Endodermal cell (in vitro differentiated cells): Measurements from ENCODE around the gene SFXN3. TPM values are rescaled to one million over a fixed set of nuclear protein-coding genes. Genes with fewer than 3 reads are reported as not detected.
A peak's percentile ranks its signal among the peaks of the same experiment; 100 is the strongest.

Experiments used
- DNase-seq: peaks from one replicate; pipeline ENCODE4 v3.0.0-alpha.2; 2017
- H3K27ac ChIP-seq: 2 replicates; pipeline ENCODE4 v1.5.1; 2013; ENCODE audit warnings: mild to moderate bottlenecking, low read depth, low read length, moderate library complexity
- H3K27me3 ChIP-seq: 2 replicates; pipeline ENCODE4 v1.6.1; 2013; ENCODE audit warnings: mild to moderate bottlenecking, low read length, moderate library complexity; ENCODE audit not compliant: insufficient read depth, control insufficient read depth, poor library complexity, severe bottlenecking
- H3K36me3 ChIP-seq: 2 replicates; pipeline ENCODE4 v1.7.0; 2013; ENCODE audit warnings: mild to moderate bottlenecking, low read length, moderate library complexity; ENCODE audit not compliant: control insufficient read depth, insufficient read depth
- H3K4me1 ChIP-seq: one replicate; pipeline ENCODE4 v1.7.0; 2013; ENCODE audit warnings: low read length; ENCODE audit not compliant: control insufficient read depth, insufficient read depth
- H3K4me3 ChIP-seq: 2 replicates; pipeline ENCODE4 v1.5.1; 2013; ENCODE audit warnings: mild to moderate bottlenecking, low read length, moderate library complexity
- H3K9ac ChIP-seq: 2 replicates; pipeline ENCODE4 v1.6.1; 2013; ENCODE audit warnings: mild to moderate bottlenecking, low read length, moderate library complexity; ENCODE audit not compliant: poor library complexity, severe bottlenecking; ENCODE audit errors: extremely low read depth
- H3K9me3 ChIP-seq: 2 replicates; pipeline ENCODE4 v1.6.1; 2013; ENCODE audit warnings: mild to moderate bottlenecking, low read length, moderate library complexity; ENCODE audit not compliant: control insufficient read depth
- H3K27ac Mint-ChIP-seq: 2 replicates; pipeline ENCODE4 v1.8.0; 2020; ENCODE audit warnings: mixed read lengths
- H3K27me3 Mint-ChIP-seq: 2 replicates; pipeline ENCODE4 v1.8.0; 2021; ENCODE audit warnings: mild to moderate bottlenecking, mixed read lengths; ENCODE audit not compliant: insufficient read depth
- H3K36me3 Mint-ChIP-seq: 2 replicates; pipeline ENCODE4 v1.8.0; 2020; ENCODE audit warnings: low read depth, mixed read lengths
- H3K4me1 Mint-ChIP-seq: 2 replicates; pipeline ENCODE4 v1.8.0; 2020; ENCODE audit warnings: mixed read lengths
- H3K4me3 Mint-ChIP-seq: 2 replicates; pipeline ENCODE4 v1.8.0; 2020; ENCODE audit warnings: mild to moderate bottlenecking, moderate library complexity, mixed read lengths
- H3K9me3 Mint-ChIP-seq: 2 replicates; pipeline ENCODE4 v1.8.0; 2020; ENCODE audit warnings: mild to moderate bottlenecking, mixed read lengths
- WGBS, 2 experiments: methylation state at CpG; one replicate each; pipeline versions ENCODE4 v1.1.5 to v1.1.7; 2013; ENCODE audit warnings: missing lambda C conversion rate in 2 of 2, mixed read lengths in 1 of 2; ENCODE audit not compliant: insufficient coverage in 1 of 2, insufficient read length in 1 of 2; 5-methylcytosine and 5-hydroxymethylcytosine counted together
- long read RNA-seq, 4 experiments: library from polyadenylated mRNA in 2 of 4; library from RNA in 1 of 4; library from capped mRNA in 1 of 4; stranded (forward) in 3 of 4; unstranded in 1 of 4; transcript quantifications; one replicate each; pipeline ENCODE4 v2.0.0, GENCODE V29; 2020 to 2021; ENCODE audit warnings: inconsistent platforms in 1 of 4
- polyA plus RNA-seq, 2 experiments: library from polyadenylated mRNA; stranded (reverse); fragments of 50-300 nt; gene quantifications; one replicate each; pipeline ENCODE4 v1.2.3, GENCODE V29; 2013
- total RNA-seq, 2 donors: library from RNA; stranded (reverse); fragmentation: NEBNext Ultra II Directional in 1 of 2; extraction: Animal tissue kit (Norgen Biotek cat#: 25700) in 1 of 2; gene quantifications; 2 replicates in 1 of 2; 3 replicates in 1 of 2; pipeline ENCODE4 v1.2.1, GENCODE V29; 2021
- TF ChIP-seq, protein P1 (sequence below): fragments of 200-600 bp; sonication (generic); conservative IDR thresholded peaks from 2 replicates; pipeline ENCODE4 v1.5.0; 2021; ENCODE audit warnings: antibody characterized with exemption, mild to moderate bottlenecking

The SFXN3 gene, protein sequence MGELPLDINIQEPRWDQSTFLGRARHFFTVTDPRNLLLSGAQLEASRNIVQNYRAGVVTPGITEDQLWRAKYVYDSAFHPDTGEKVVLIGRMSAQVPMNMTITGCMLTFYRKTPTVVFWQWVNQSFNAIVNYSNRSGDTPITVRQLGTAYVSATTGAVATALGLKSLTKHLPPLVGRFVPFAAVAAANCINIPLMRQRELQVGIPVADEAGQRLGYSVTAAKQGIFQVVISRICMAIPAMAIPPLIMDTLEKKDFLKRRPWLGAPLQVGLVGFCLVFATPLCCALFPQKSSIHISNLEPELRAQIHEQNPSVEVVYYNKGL
- 1 to 10 TPM; 1.8 to 2.1 TPM for total RNA-seq
- 3.2 TPM for polyA plus RNA-seq (2013, experiment 1 of 2)
- polyA plus RNA-seq (2013, experiment 2 of 2): 4.1 TPM
- long read RNA-seq, experiment 1: 0 reads
- long read RNA-seq, experiment 2, partial matches to known transcripts: 3 of 4 reads
- long read RNA-seq, experiment 2, other reads (novel, unspliced or antisense): 0 of 4 reads
- long read RNA-seq, experiment 3, partial matches to known transcripts: 1 of 3 reads
- long read RNA-seq, experiment 3, other reads (novel, unspliced or antisense): 1 of 3 reads
- long read RNA-seq, experiment 4: 0 reads

DNA sequence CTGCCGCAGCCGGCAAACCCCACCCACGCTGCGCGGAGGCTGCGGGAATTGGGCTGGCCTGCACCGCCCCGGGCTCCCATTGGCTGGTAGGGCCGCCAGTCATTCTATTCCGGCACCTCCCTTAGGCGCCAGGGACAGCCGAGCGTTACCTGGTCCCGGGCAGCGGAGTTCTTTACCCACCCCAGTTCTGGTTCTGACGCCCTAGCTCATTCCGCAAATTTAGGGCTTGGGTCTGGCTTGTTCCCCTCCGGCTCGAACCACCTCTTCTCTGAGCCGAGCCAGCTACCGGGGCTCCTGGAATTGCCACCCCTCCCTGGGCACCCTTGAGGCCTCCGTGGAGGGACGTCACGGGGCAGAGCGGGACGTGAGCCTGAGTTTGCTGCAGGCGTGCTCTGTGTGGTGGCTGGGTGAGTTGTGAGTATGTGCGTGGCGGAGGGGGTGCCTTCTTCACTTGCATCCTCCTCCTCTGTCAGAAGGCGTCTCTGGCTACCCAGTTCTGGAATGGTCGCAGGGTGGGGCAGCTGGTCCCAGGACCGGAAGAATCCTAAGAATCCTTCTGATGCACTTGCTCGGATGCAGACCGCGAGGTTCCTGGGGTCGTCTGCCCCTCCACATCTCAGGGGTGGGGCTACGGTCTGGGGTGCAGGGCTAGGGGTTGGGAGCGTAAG, at the start of gene SFXN3, which contains the start of gene PDZD7:
TSS of gene SFXN3 (plus strand) at position 107 of the 668 bp plus-strand sequence. CDS start 3,461 bp downstream, outside the sequence.
TSS of gene PDZD7 (minus strand) at position 2 of the 668 bp plus-strand sequence. CDS start 910 bp downstream, outside the sequence.
- DNase-seq: peak; percentile 98
- peak within 1 kb of the TSS; percentile 83 for H3K4me3 ChIP-seq
- TF ChIP-seq, protein P1, sequence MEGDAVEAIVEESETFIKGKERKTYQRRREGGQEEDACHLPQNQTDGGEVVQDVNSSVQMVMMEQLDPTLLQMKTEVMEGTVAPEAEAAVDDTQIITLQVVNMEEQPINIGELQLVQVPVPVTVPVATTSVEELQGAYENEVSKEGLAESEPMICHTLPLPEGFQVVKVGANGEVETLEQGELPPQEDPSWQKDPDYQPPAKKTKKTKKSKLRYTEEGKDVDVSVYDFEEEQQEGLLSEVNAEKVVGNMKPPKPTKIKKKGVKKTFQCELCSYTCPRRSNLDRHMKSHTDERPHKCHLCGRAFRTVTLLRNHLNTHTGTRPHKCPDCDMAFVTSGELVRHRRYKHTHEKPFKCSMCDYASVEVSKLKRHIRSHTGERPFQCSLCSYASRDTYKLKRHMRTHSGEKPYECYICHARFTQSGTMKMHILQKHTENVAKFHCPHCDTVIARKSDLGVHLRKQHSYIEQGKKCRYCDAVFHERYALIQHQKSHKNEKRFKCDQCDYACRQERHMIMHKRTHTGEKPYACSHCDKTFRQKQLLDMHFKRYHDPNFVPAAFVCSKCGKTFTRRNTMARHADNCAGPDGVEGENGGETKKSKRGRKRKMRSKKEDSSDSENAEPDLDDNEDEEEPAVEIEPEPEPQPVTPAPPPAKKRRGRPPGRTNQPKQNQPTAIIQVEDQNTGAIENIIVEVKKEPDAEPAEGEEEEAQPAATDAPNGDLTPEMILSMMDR: no peak
- Mint-ChIP-seq H3K27ac (peak within 1 kb of the TSS; percentile 48), H3K36me3 (no peaks in the 10 kb centered on the region), H3K9me3 (no peaks in the 10 kb centered on the region), H3K4me1 (peaks cover 32% of the 10 kb centered on the region), H3K27me3 (peaks cover 82% of the 10 kb centered on the region), H3K4me3 (peak within 1 kb of the TSS; percentile 49)
- H3K9me3 ChIP-seq: no peaks in the 10 kb centered on the region
- H3K27ac ChIP-seq: no peak within 1 kb of the TSS
- H3K4me1 ChIP-seq: peaks cover 4% of the 10 kb centered on the region
- WGBS, 2 experiments: 1 to 3% methylated on average over 12 to 38 of the region's 38 CpGs
- H3K36me3 ChIP-seq: no peaks in the 10 kb centered on the region
- no peak within 1 kb of the TSS for H3K9ac ChIP-seq
- H3K27me3 ChIP-seq: peaks cover 63% of the 10 kb centered on the region

DNA sequence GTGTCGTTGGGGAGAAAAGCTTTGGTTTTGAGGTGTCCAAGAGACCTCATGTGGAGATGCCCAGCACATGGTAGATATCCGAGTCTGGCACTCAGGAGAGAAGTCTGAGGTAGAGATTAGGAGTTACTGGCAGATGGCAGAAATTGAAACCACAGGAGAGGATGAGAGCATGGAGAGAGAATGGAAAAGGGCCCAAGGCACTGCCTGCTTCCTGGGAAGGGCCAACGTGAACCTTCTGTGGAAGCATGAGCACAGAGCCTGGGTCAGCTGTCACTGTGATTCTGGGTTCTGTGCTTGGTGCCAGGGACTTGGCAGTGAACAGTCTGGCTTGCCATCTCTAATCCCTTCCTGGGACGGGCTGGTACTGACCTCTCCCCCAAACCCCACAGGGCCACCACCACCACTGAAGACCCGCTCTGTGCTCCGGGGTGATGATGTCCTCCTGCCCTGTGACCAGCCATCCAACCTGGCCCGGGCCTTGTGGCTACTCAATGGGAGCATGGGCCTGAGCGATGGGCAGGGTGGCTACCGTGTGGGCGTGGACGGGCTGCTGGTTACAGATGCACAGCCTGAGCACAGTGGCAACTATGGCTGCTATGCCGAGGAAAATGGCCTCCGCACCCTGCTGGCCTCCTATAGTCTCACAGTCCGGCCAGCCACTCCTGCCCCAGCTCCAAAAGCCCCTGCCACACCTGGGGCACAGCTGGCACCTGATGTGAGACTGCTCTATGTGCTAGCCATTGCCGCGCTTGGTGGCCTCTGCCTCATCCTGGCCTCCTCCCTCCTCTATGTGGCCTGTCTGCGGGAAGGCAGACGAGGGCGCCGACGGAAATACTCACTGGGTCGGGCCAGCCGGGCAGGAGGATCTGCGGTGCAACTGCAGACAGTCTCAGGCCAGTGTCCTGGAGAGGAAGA, 47.9 kb upstream of the SFXN3 start:
- H3K4me1 Mint-ChIP-seq: peaks cover 9% of the 10 kb centered on the region
- TF ChIP-seq, protein P1: no peak
- H3K36me3 ChIP-seq: peaks cover 39% of the 10 kb centered on the region
- no peaks in the 10 kb centered on the region for H3K27me3 ChIP-seq
- peak; percentile 39 for DNase-seq
- H3K9me3 Mint-ChIP-seq: no peaks in the 10 kb centered on the region
- no peak overlapping the region for H3K27ac Mint-ChIP-seq
- H3K4me3 ChIP-seq: no peak overlapping the region
- H3K9ac ChIP-seq: no peak overlapping the region
- no peak overlapping the region for H3K4me3 Mint-ChIP-seq
- no peak overlapping the region for H3K27ac ChIP-seq
- peaks cover 40% of the 10 kb centered on the region for H3K36me3 Mint-ChIP-seq
- 93 to 94% methylated on average over 15 to 24 of the region's 24 CpGs for WGBS, 2 experiments
- no peaks in the 10 kb centered on the region for H3K27me3 Mint-ChIP-seq
- no peaks in the 10 kb centered on the region for H3K9me3 ChIP-seq
- no peaks in the 10 kb centered on the region for H3K4me1 ChIP-seq
